SK-N-SH (cell line): Measurements from ENCODE around the gene EVC.

Experiments used
- CTCF ChIP-seq: fragments of 200-600 bp; sonication (generic); IDR thresholded peaks from 2 replicates; pipeline ENCODE4 v1.6.1; 2017; ENCODE audit warnings: antibody characterized with exemption, mild to moderate bottlenecking, moderate library complexity
- EP300 ChIP-seq, 2 experiments: IDR thresholded peaks; 2 replicates each; pipeline versions ENCODE4 v1.4.0 to v1.6.1; 2012; ENCODE audit warnings: borderline replicate concordance in 1 of 2, low read depth in 1 of 2, low read length in 1 of 2
- EZH2phosphoT487 ChIP-seq: fragments of 200-600 bp; sonication (generic); IDR thresholded peaks from 2 replicates; pipeline ENCODE4 v1.6.1; 2017; ENCODE audit warnings: low read depth, mixed run types, mild to moderate bottlenecking, antibody characterized with exemption, moderate library complexity, borderline replicate concordance
- FOSL2 ChIP-seq: IDR thresholded peaks from 2 replicates; pipeline ENCODE4 v1.4.0; 2012; ENCODE audit warnings: low read depth, mild to moderate bottlenecking, moderate library complexity, borderline replicate concordance
- GABPA ChIP-seq: IDR thresholded peaks from 2 replicates; pipeline ENCODE4 v1.4.0; 2012; ENCODE audit warnings: low read depth, mild to moderate bottlenecking
- NFIC ChIP-seq: IDR thresholded peaks from 2 replicates; pipeline ENCODE4 v1.4.0; 2012; ENCODE audit warnings: borderline replicate concordance
- PBX3 ChIP-seq: IDR thresholded peaks from 2 replicates; pipeline ENCODE4; 2012
- USF2 ChIP-seq: fragments of 150-350 bp; IDR thresholded peaks from 2 replicates; pipeline ENCODE4 v1.6.1; 2017; ENCODE audit warnings: antibody characterized with exemption, low read length, low read depth, borderline replicate concordance

GRCh38 chr4:5789141-5789540 lies 78.1 kb downstream of the EVC start:
- TF ChIP-seq NFIC (no peak), EZH2phosphoT487 (no peak), FOSL2 (no peak), USF2 (no peak), CTCF (no peak), GABPA (no peak), EP300 (IDR thresholded peaks at IDR 0.05; ENCODE audit: borderline replicate concordance in 1 of 2, low read depth in 1 of 2, low read length in 1 of 2) (no peak), PBX3 (no peak)
